ENCODE data around the gene LLGL2.
A peak's percentile ranks its signal among the peaks of the same experiment; 100 is the strongest.

DNA sequence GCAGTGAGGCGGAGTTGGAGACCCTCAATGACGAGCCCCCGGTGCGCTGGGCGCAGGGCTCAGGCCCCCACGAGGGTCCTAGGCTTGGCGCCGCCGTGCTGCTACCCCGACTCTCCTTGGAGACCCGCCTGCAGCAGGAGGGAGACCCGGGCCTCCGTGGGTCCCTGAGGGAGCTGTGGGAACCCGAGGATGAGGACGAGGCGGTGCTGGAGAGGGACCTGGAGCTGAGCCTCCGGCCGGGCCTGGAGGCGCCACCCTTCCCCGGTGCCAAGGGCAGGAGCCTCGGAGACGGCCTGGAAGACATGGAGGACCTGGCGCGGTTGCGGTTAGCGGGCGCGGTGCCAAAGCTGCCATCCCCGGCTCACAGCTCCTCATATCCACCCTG lies 64.4 kb downstream of the LLGL2 start:
- TF ChIP-seq, protein P1, sequence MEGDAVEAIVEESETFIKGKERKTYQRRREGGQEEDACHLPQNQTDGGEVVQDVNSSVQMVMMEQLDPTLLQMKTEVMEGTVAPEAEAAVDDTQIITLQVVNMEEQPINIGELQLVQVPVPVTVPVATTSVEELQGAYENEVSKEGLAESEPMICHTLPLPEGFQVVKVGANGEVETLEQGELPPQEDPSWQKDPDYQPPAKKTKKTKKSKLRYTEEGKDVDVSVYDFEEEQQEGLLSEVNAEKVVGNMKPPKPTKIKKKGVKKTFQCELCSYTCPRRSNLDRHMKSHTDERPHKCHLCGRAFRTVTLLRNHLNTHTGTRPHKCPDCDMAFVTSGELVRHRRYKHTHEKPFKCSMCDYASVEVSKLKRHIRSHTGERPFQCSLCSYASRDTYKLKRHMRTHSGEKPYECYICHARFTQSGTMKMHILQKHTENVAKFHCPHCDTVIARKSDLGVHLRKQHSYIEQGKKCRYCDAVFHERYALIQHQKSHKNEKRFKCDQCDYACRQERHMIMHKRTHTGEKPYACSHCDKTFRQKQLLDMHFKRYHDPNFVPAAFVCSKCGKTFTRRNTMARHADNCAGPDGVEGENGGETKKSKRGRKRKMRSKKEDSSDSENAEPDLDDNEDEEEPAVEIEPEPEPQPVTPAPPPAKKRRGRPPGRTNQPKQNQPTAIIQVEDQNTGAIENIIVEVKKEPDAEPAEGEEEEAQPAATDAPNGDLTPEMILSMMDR (IDR thresholded peaks at IDR 0.05 in 8 of 11, conservative IDR thresholded peaks at IDR 0.05 in 3 of 11), result no peak
- TF ChIP-seq POLR2A (IDR thresholded peaks at IDR 0.05) (no peak), POLR2AphosphoS5 (IDR thresholded peaks at IDR 0.05) (peak in 1 of 3 donors; percentile 1)
